ENCODE measurements around the gene PTH2. TPM values are rescaled to one million over a fixed set of nuclear protein-coding genes. Genes with fewer than 3 reads are reported as not detected.
"Not testable (repeated sequence)": the region's sequence is repeated elsewhere in the genome, so short reads cannot be mapped to it uniquely, and the experiment has no call there.

The PTH2 gene
- not detected in 2 replicates for total RNA-seq (2014; rRNA removed; shearing (Covaris generic); ENCODE audit: low replicate concordance)

GRCh38 chr19:49423071-49423984 lies at the start of gene PTH2:
Gene PTH2, minus strand, starts transcription at chr19:49423441. Its CDS starts 102 bp downstream, at chr19:49423339.
- Histone ChIP-seq H3K36me3 (no peaks in the 10 kb centered on the region), H3K9me3 (no peaks in the 10 kb centered on the region), H3K27me3 (peaks cover 73% of the 10 kb centered on the region), H3K4me3 (no peak within 1 kb of the TSS)
- no peak for DNase-seq

- DNase-seq = no peak
- Histone ChIP-seq H3K4me3 (no peak overlapping the region), H3K36me3 (peaks cover 16% of the 10 kb centered on the region), H3K9me3 (no peaks in the 10 kb centered on the region), H3K27me3 (no peaks in the 10 kb centered on the region)
Measured at GRCh38 chr19:49472936-49473335, 49.7 kb upstream of the PTH2 start.

- peaks cover 22% of the 10 kb centered on the region for H3K36me3 ChIP-seq
Measured at GRCh38 chr19:49470615-49470978, 47.4 kb upstream of the PTH2 start.

GRCh38 chr19:49469828-49470614 lies 46.8 kb upstream of the PTH2 start:
- Histone ChIP-seq H3K27me3 (no peaks in the 10 kb centered on the region), H3K4me3 (no peak overlapping the region), H3K9me3 (no peaks in the 10 kb centered on the region), H3K36me3 (peaks cover 27% of the 10 kb centered on the region)
- no peak for DNase-seq

More at GRCh38 chr19:49470615-49470978, 47.4 kb upstream of the PTH2 start:
- no peak for DNase-seq
- Histone ChIP-seq H3K27me3 (no peaks in the 10 kb centered on the region), H3K9me3 (no peaks in the 10 kb centered on the region), H3K4me3 (no peak overlapping the region)

- Histone ChIP-seq H3K4me3 (no peak overlapping the region), H3K36me3 (peaks cover 34% of the 10 kb centered on the region), H3K9me3 (no peaks in the 10 kb centered on the region), H3K27me3 (no peaks in the 10 kb centered on the region)
- no peak for DNase-seq
Measured at GRCh38 chr19:49468746-49469447, 45.7 kb upstream of the PTH2 start.

- peaks cover 34% of the 10 kb centered on the region for H3K36me3 ChIP-seq
- DNase-seq = no peak
- no peaks in the 10 kb centered on the region for H3K27me3 ChIP-seq
- no peak overlapping the region for H3K4me3 ChIP-seq
- H3K9me3 ChIP-seq = no peaks in the 10 kb centered on the region
Measured at GRCh38 chr19:49468199-49468598, 45.0 kb upstream of the PTH2 start.

- DNase-seq = no peak
- H3K4me3 ChIP-seq = no peak overlapping the region
- H3K27me3 ChIP-seq = no peaks in the 10 kb centered on the region
- H3K9me3 ChIP-seq = no peaks in the 10 kb centered on the region
- H3K36me3 ChIP-seq = peaks cover 34% of the 10 kb centered on the region
Measured at GRCh38 chr19:49465371-49465770, 42.1 kb upstream of the PTH2 start.

GRCh38 chr19:49463960-49464740 lies 40.9 kb upstream of the PTH2 start:
- no peak overlapping the region for H3K4me3 ChIP-seq
- H3K27me3 ChIP-seq = no peaks in the 10 kb centered on the region
- DNase-seq = no peak
- peaks cover 36% of the 10 kb centered on the region for H3K36me3 ChIP-seq
- H3K9me3 ChIP-seq = no peaks in the 10 kb centered on the region

- H3K4me3 ChIP-seq = no peak overlapping the region
- no peaks in the 10 kb centered on the region for H3K9me3 ChIP-seq
- H3K27me3 ChIP-seq = no peaks in the 10 kb centered on the region
- H3K36me3 ChIP-seq = peaks cover 31% of the 10 kb centered on the region
- DNase-seq = no peak
Measured at GRCh38 chr19:49462492-49462891, 39.3 kb upstream of the PTH2 start.

- H3K9me3 ChIP-seq = no peaks in the 10 kb centered on the region
- H3K4me3 ChIP-seq = no peak overlapping the region
- H3K36me3 ChIP-seq = peaks cover 32% of the 10 kb centered on the region
- no peaks in the 10 kb centered on the region for H3K27me3 ChIP-seq
- no peak for DNase-seq
Measured at GRCh38 chr19:49461656-49462055, 38.4 kb upstream of the PTH2 start.

GRCh38 chr19:49461130-49461529 lies 37.9 kb upstream of the PTH2 start:
- not testable (repeated sequence) for H3K4me3 ChIP-seq, H3K27me3 ChIP-seq, DNase-seq, H3K9me3 ChIP-seq
- peaks cover 34% of the 10 kb centered on the region for H3K36me3 ChIP-seq

GRCh38 chr19:49459388-49459787 lies 36.1 kb upstream of the PTH2 start:
- no peak for DNase-seq

GRCh38 chr19:49458567-49458903 lies 35.3 kb upstream of the PTH2 start:
- Histone ChIP-seq H3K27me3 (no peaks in the 10 kb centered on the region), H3K4me3 (no peak overlapping the region), H3K9me3 (no peaks in the 10 kb centered on the region), H3K36me3 (peaks cover 23% of the 10 kb centered on the region)
- DNase-seq = no peak

More at GRCh38 chr19:49459388-49459787, 36.1 kb upstream of the PTH2 start:
- Histone ChIP-seq H3K36me3 (peaks cover 19% of the 10 kb centered on the region), H3K4me3 (no peak overlapping the region), H3K27me3 (no peaks in the 10 kb centered on the region), H3K9me3 (no peaks in the 10 kb centered on the region)

- Histone ChIP-seq H3K27me3 (no peaks in the 10 kb centered on the region), H3K36me3 (peaks cover 20% of the 10 kb centered on the region), H3K4me3 (no peak overlapping the region), H3K9me3 (no peaks in the 10 kb centered on the region)
- DNase-seq = no peak
Measured at GRCh38 chr19:49456326-49456725, 33.1 kb upstream of the PTH2 start.

GRCh38 chr19:49455773-49456172 lies 32.5 kb upstream of the PTH2 start:
- H3K9me3 ChIP-seq = no peaks in the 10 kb centered on the region
- H3K27me3 ChIP-seq = no peaks in the 10 kb centered on the region
- no peak for DNase-seq
- H3K4me3 ChIP-seq = no peak overlapping the region
- H3K36me3 ChIP-seq = peaks cover 20% of the 10 kb centered on the region

GRCh38 chr19:49453757-49454240 lies 30.6 kb upstream of the PTH2 start:
- Histone ChIP-seq H3K4me3 (peak overlapping the region; percentile 89), H3K9me3 (no peaks in the 10 kb centered on the region), H3K36me3 (peaks cover 24% of the 10 kb centered on the region), H3K27me3 (no peaks in the 10 kb centered on the region)
- DNase-seq = no peak

Measured in MG63 (cell line).